Mononuclear cell (primary cell): ENCODE data around the gene THAP6. TPM values are rescaled to one million over a fixed set of nuclear protein-coding genes. Genes with fewer than 3 reads are reported as not detected.
"Not testable (repeated sequence)": the region's sequence is repeated elsewhere in the genome, so short reads cannot be mapped to it uniquely, and the experiment has no call there.

Experiments used
- H3K27me3 ChIP-seq: 2 replicates; pipeline ENCODE4 v1.6.0; 2011; ENCODE audit warnings: low read length, control low read depth; ENCODE audit not compliant: insufficient read depth
- H3K4me1 ChIP-seq: 2 replicates; pipeline ENCODE4 v1.5.1; 2011; ENCODE audit warnings: mild to moderate bottlenecking, low read length, control low read depth; ENCODE audit not compliant: insufficient read depth
- H3K4me3 ChIP-seq: 2 replicates; pipeline ENCODE4 v1.5.1; 2011; ENCODE audit warnings: mild to moderate bottlenecking, low read length, moderate library complexity
- H3K9me3 ChIP-seq: 2 replicates; pipeline ENCODE4 v1.5.1; 2011; ENCODE audit warnings: low read depth, mild to moderate bottlenecking, control low read depth, low read length
- total RNA-seq: library from RNA; depleted of rRNA; stranded (reverse); fragments of >200 nt; gene quantifications from one replicate; pipeline ENCODE4 v1.2.3, GENCODE V29; 2012

THAP6 gene
- total RNA-seq, 1 donor = 21.7 TPM

- H3K27me3 ChIP-seq = no peaks in the 10 kb centered on the region
- H3K4me3 ChIP-seq = peak overlapping the region; percentile 83
- H3K4me1 ChIP-seq = peaks cover 52% of the 10 kb centered on the region
- no peaks in the 10 kb centered on the region for H3K9me3 ChIP-seq
Measured at GRCh38 chr4:75512386-75513211, 1.7 kb upstream of the THAP6 start.

GRCh38 chr4:75513526-75514130 lies 645 bp upstream of the THAP6 start:
- Histone ChIP-seq H3K4me1 (peaks cover 52% of the 10 kb centered on the region), H3K27me3 (no peaks in the 10 kb centered on the region), H3K4me3 (peak overlapping the region; percentile 83), H3K9me3 (no peaks in the 10 kb centered on the region)

DNA sequence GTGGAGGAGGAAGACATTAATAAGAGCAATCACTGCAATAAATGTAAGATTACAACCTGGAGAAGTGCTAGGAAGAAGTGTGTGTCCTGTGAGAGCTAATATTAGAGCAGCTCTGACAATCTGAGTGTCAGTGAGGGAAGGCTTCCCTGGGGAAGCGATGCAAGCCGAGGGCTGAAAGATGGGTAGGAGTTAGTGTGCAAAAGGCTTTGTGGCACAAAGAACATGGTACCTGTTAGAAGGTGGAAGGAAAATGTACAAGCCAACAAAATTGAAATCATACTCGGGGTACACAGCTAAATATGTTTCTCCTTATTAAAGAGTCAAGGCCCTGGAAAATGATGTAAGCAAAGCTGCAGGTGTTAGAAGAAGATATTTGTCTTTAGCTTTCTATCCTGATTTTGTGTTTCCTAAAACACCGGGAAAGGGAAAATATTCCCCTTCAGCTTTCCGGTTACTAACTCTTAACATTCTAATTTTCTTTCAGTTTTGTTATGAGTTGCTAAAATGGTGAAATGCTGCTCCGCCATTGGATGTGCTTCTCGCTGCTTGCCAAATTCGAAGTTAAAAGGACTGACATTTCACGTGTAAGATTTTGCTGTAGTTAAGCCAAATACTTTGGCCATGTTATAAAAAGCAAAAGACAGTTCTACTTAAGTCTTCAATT lies 808 bp downstream of the THAP6 start:
- H3K4me1 ChIP-seq = peaks cover 42% of the 10 kb centered on the region
- H3K27me3 ChIP-seq = no peaks in the 10 kb centered on the region
- H3K4me3 ChIP-seq = peak overlapping the region; percentile 83
- no peaks in the 10 kb centered on the region for H3K9me3 ChIP-seq

DNA sequence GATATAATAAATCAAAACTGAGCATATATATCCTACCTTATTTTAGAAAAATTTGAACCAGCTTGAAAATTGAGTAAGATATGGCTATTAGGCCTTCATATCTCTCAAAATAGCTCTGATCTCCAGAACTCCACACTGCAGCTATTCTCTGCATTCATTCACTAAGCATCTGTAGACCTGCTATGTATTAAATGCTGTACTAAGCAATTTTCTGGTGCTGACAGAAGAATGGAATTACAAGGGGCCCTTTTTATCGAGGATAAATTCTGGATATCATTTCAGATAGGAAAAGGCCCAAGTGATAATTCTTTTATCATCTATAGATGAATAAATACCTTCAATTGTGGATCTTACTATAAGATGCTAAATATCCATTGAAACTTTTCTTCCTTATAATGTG lies 1.9 kb downstream of the THAP6 start:
- Histone ChIP-seq H3K4me3 (no peak overlapping the region), H3K9me3 (no peaks in the 10 kb centered on the region), H3K4me1 (peaks cover 34% of the 10 kb centered on the region), H3K27me3 (no peaks in the 10 kb centered on the region)

- H3K9me3 ChIP-seq = not testable (repeated sequence)
Measured at GRCh38 chr4:75519452-75519851, 5.2 kb downstream of the THAP6 start.

GRCh38 chr4:75525086-75525485 lies 10.8 kb downstream of the THAP6 start:
- no peaks in the 10 kb centered on the region for H3K9me3 ChIP-seq
- no peak overlapping the region for H3K4me3 ChIP-seq
- H3K27me3 ChIP-seq = no peaks in the 10 kb centered on the region
- H3K4me1 ChIP-seq = no peaks in the 10 kb centered on the region

More at GRCh38 chr4:75519452-75519851, 5.2 kb downstream of the THAP6 start:
- H3K27me3 ChIP-seq, H3K4me3 ChIP-seq, H3K4me1 ChIP-seq: not testable (repeated sequence)

GRCh38 chr4:75525910-75526309 lies 11.6 kb downstream of the THAP6 start:
- Histone ChIP-seq H3K4me3 (no peak overlapping the region), H3K27me3 (no peaks in the 10 kb centered on the region), H3K4me1 (no peaks in the 10 kb centered on the region), H3K9me3 (no peaks in the 10 kb centered on the region)

DNA sequence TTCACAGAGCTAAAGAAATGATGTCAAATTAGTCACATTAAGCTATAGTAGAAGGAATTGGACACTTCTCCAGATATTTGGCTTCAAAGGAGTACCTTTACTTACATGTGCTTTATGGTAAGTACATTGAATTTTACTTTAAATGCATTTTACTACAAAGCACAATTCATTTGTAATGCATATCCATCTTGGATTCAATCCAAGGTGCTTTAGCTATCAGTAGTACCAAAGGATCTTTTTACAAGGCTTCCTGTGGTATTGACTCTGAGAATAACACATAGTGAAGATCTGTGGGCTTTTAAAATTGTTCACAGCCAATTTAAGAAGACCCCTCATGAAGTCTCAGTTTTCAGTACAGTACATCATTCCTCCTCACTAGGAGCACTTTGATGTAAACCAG lies 13.2 kb downstream of the THAP6 start:
- H3K4me1 ChIP-seq = no peaks in the 10 kb centered on the region
- no peaks in the 10 kb centered on the region for H3K9me3 ChIP-seq
- H3K4me3 ChIP-seq = no peak overlapping the region
- no peaks in the 10 kb centered on the region for H3K27me3 ChIP-seq

GRCh38 chr4:75530556-75531322 lies 16.5 kb downstream of the THAP6 start:
- H3K27me3 ChIP-seq = no peaks in the 10 kb centered on the region
- no peak overlapping the region for H3K4me3 ChIP-seq
- H3K4me1 ChIP-seq = no peaks in the 10 kb centered on the region
- no peaks in the 10 kb centered on the region for H3K9me3 ChIP-seq

DNA sequence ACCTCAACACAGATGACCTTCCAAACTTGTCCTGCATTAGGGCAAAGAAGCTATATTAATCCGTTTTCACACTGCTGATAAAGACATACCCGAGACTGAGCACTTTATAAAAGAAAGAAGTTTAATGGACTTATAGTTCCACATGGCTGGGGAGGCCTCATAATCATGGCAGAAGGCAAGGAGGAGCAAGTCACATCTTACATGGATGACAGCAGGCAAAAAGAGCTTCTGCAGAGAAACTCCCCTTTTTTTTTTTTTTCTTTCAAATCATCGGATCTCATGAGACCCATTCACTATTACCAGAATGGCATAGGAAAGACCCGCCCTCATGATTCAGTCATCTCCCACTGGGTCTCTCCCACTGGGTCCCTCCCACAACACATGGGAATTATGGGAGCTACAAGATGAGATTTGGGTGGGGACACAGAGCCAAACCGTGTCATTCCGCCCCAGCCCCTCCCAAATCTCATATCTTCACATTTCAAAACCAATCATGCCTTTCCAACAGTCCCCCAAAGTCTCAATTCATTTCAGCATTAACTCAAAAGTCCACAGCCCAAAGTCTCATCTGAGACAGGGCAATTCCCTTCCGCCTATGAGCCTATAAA lies 17.4 kb downstream of the THAP6 start:
- H3K9me3 ChIP-seq, H3K4me3 ChIP-seq, H3K27me3 ChIP-seq, H3K4me1 ChIP-seq: not testable (repeated sequence)

DNA sequence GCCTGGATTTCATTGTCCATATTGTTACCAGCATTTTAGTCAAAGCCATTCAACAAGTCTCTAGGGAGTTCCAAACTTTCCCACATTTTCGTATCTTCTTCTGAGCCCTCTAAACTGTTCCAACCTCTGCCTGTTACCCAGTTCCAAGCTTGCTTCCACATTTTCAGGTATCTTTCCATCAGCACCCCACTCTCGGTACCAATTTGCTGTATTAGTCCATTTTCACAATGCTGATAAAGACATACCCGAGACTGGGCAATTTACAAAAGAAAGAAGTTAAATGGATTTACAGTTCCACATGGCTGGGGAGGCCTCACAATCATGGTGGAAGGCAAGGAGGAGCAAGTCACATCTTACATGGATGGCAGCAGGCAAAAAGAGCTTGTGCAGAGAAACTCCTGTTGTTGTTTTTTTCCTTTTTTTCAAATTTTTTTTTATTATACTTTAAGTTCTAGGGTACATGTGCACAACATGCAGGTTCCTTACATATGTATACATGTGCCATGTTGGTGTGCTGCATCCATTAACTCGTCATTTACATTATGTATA lies 19.1 kb downstream of the THAP6 start:
- H3K4me3 ChIP-seq, H3K9me3 ChIP-seq, H3K27me3 ChIP-seq, H3K4me1 ChIP-seq: not testable (repeated sequence)

GRCh38 chr4:75533926-75534325 lies 19.7 kb downstream of the THAP6 start:
- not testable (repeated sequence) for H3K4me1 ChIP-seq, H3K4me3 ChIP-seq, H3K9me3 ChIP-seq, H3K27me3 ChIP-seq

GRCh38 chr4:75537308-75537707 lies 23.0 kb downstream of the THAP6 start:
- H3K4me3 ChIP-seq, H3K9me3 ChIP-seq, H3K27me3 ChIP-seq, H3K4me1 ChIP-seq: not testable (repeated sequence)

- Histone ChIP-seq H3K9me3 (no peaks in the 10 kb centered on the region), H3K4me3 (no peak overlapping the region), H3K4me1 (no peaks in the 10 kb centered on the region), H3K27me3 (no peaks in the 10 kb centered on the region)
Measured at GRCh38 chr4:75542824-75543223, 28.6 kb downstream of the THAP6 start.
